HG03039 (cell line): ENCODE results near the gene IFT43.

Experiments
- ATAC-seq: cut with Tn5 transposase; IDR thresholded peaks from one replicate; pipeline ENCODE4 v1.9.1; 2021; ENCODE audit warnings: mild to moderate bottlenecking, moderate library complexity; ENCODE audit not compliant: unreplicated experiment

The IFT43 gene

DNA sequence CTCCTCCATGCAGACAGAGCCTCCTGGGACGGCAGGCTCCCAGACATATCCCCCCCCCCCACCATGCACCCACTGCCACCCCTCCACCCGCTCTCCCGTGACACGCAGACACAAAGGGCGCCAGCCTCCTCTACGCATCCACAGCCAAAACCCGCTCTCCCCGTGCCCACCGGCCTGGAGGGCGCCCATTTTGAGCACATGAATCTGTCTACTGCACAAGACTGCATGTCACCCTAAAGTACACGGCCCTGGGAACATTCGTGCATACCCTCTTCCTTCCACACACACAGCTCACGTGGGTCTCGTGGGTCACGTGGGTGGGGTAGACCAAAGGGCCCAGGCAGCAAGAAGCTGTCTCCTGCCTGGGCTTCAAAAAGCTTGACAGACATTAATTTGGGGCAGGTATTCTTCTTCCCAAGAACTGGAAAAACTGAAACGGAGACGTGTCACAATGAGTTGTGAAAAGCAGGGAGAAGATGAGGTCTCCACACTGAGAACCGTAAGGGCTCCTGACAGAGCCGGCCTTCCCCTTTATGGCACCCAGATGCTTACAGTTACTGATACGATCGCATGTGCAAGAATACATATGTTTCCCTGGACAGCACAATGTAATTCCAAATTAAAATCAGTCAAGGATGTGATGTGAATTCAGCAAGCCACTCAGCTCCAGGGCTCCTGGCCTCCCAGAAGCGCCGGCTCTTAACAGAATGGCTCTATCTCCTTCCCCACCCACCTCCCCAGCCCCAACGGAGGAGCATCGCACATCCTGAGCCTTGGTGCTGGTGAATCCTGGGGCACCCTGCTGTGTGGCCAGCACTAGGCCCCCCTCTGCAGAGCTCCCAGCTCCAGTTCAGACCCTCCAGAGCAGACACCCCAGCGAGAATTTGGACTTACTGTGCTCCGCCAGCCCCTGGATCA, 5.7 kb upstream of the IFT43 start:
- no peak for ATAC-seq

DNA sequence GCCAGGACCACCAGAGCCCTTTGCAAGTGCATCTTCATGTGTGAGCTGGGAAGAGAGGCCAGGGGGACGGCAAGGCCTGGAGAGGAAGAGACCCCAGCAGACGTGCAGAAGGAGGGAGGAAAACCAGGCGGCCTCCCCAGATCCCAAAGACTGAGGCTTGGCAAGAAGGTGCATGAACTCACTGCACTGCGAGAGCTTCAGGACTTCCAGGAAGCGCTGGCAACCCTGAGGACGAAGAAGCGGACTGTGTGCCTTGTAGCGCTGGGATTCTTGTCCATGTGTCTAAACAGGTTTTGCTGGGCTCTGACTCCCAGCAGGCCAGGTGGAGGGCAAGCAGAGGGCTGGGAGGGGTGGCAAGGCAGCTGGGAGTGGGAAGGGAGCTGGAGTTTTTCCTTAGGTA, 4.7 kb upstream of the IFT43 start:
- no peak for ATAC-seq

DNA sequence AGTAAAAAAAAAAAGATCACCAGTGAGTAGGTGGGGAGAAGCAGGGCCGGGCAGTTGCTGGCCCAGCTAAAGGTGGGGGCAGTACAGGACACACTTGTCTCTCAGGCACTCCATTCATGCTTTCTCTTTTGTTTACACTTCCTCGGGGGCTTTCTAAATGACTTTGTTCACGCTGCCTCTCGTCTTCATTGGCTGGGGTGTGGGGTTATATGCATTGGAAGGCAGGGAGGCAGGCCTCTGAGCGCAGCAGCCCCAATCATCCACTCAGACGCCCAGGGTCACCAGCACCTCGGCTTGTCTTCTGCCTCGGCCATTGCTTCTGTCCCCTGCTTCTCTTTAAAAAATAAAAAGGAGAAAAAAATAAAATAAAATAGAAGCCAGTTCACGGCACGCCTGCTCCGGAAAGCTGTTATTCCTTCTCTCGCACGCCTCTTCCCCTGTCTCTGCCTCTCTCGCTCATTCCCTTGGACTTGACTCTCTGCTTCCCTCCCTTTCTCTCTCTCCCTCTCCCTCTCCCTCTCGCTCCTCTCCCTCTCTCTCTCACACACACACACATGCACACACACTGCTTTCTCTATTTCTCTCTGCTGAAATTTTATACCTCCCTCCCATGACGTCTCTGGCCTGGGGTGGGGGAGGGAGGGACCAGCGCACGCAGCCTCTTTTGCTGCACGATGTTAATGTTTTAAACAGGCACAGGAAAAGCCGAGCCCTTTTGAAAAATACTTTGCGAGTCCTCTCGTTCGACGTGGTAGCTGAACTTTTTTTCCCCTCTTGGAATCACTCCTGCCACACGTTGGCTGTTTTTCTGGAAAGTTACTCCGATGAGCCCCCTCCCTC, 3.9 kb upstream of the IFT43 start, which contains the start of gene TGFB3:
Gene TGFB3, minus strand, starts transcription at position 570 of the 840 bp plus-strand sequence. CDS start 1,102 bp downstream, outside the sequence.
- ATAC-seq, result peak; percentile 41

DNA sequence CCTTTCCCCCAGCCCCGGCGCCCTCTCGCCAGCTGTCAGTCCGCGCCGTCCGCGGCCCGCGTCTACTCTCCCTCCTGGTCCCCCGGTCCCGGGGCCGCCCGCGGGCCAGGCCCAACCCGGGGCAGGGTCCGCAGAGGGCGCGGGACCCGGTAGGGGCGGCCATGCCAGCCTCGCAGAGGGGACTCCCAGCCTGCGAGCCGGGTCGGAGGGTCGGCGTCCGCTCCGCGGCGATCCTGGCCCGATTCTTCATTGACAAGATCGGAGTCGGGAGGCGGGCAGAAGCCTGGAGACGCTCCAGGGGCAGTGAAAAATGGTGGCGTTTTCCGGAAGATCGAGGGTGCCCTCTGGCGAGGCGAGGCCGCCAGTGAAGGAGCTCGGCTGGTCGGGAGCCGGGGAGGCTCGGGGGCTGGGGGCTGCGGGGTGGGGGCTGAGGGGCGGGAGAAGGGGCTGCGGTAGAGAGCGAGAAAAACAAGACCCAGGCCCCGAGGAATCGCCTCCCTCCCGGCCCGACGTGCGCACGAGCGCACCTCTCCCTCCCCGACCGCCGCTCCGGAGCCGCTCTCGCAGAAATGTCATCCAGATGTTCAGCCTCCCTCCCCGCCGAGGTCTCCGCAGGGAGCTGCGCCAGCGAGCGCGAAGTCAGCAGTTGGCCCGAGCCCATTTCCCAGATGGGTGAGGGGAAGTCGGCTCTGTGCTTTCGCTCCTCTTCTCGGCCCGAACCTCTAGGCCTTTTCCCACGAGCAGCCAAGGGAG, 3.1 kb upstream of the IFT43 start:
- ATAC-seq, result peak; percentile 39

DNA sequence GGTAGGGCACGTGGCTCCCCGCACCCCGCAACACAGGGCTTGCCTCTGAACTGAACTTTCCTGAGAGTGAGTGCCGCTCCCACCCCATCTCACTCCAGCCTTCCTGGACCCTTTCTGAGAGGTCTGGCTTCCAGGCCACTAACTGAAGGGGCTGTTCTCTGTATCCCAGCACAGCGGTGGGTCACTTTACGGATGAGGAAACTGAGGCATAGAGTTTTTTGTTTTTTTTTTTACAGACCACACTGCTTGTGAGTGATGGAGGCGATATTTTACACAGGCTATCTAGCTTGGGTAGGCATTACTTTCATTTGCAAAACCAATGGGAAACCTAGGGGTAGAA, 2.6 kb upstream of the IFT43 start:
- ATAC-seq, result no peak

DNA sequence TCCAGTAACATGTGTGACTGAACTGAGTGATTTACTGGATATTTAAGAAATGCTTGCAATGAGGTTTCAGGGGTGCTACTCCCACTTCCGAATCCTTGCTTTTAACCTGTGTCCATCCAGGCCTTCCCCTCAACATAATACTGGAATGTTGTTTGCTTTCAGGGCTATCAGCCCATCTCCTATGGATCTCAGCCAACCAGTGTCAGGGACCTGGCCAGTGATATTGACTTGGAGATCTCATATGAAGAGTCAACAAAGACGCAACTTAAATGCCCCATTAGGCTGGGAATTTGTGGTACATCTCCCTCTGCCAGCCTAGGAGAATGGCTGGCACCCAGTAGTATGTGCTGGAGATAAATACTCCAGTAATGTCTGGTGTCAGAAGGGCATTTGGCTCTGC, 889 bp upstream of the IFT43 start:
- ATAC-seq, result no peak

DNA sequence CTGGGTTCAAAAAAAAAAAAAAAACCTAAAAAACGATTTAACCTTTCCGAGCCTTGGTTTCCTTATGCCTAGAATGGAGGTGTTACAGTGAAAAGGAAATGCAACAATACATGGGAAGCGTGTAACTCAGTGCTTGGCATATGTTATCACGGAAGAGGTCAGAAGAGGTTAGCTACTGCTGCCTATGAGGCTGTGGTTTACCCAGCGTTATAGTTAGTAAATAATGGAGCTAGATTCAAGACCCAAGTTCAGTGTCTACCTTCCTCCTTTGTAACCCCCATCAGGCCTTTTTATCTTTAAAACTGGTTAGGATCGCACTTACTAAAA, 839 bp downstream of the IFT43 start:
- ATAC-seq, result no peak

DNA sequence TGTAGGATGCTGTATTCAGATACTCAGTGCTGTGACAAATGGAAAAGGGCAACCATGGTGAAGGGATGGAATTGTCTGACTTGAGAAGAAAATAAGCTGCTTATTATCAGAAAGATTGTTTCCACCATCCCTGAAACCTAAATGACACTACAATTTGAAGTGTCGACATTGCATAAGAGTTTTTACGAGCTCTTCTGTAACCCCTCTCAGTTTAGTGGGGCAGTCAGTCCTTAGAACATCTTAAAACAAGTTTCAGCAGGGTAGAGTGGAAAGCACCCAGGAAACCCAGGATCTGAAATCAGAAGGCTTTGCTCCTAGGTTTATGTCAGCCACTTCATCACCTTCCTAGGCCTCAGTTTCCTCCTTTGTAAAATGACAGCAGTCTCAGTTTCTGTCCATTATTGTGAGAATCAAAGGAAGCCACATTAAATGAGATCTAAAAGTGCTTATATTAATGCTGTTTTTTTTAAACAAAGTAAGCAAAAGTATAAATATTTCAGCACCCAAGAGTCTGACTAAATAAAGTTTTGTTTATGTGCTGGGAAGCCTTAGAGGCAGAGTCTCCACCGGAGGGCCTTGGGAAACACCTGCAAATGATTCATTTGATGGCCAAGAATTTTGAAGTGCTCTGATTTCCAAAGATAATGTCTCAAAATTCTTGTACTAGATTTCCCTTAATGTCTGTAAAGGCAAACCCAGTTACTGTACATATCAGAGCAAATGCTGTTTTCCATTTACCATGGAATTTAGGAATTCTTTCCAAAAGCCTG, 1.8 kb downstream of the IFT43 start:
- no peak for ATAC-seq

DNA sequence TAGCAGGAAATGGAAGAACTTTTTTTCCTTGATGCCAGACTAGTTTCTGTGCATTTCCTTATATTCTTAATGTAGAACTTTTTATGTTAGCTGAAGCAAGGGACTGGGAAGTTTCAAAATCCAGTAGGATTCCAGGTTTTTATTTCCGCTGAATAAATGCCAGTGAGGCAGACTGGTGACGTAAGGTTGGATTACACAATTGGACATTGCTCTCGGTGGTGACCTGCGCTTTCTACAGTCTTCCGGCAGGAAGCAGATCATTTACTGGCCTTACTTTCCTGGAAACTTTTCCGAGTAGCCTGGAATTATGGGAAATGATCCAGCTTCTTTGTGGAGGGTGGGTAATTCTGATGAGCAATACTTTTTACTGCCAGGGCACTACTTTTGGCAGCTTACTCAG, 3.6 kb downstream of the IFT43 start:
- ATAC-seq, result no peak

DNA sequence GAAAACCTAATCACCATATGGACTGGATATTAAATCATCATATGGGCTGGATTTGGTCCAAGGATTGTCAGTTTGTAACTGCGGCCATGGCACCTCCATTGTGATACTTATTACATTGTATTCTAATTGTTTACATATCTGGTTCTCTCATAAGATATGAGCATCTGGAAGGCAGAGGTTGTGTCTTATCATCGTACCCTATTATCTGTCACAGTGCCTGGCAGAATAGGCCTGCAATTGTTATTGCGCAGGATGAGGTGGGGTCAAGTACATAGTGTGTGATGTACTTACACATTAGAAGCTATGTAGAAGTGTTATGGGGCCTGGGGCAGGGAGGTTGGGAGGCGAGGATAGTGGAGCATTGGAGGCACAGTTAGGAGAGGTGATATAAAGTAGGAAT, 4.7 kb downstream of the IFT43 start:
- no peak for ATAC-seq

DNA sequence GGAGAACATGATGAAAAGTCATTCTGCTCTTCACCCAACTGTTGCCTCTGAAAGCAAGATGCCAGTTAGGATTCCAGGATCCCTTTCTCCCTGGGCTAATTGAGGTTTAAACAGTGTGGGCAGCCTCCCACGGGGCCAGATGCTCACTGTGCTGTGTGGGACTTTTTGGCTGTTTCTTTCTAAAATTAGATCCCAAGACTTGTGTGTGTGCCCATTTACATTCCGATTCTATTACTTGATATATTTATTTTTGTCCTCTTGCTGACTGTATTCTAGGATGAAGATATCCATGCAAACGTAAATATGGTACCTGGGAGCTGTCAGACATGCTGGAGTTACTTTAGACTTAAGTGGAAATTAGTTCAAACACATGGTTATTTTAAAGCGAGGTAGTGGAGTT, 6.2 kb downstream of the IFT43 start:
- ATAC-seq, result no peak

DNA sequence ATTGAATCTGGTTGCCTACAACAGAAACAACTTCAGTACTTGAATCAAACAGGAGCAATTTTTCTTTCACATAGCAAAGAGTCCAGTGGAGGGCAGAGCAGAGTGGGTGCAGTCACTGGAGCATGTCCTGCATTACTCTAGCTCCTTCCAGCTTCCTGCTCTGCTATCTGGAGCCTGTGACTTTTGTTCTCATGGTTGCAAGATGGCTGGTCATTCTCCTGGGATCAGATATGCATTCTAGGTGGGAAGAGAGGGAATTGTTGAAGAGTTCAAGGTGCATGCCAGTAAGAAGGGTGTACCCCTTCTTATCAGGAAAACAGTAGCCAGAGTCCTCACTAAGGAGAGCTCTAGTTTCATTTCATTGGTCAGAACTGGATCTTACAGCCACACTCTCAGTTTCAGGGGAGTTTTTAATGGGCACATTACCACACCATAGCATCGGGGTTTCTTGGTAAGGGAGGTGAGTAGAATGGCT, 8.0 kb downstream of the IFT43 start:
- ATAC-seq, result peak; percentile 68

DNA sequence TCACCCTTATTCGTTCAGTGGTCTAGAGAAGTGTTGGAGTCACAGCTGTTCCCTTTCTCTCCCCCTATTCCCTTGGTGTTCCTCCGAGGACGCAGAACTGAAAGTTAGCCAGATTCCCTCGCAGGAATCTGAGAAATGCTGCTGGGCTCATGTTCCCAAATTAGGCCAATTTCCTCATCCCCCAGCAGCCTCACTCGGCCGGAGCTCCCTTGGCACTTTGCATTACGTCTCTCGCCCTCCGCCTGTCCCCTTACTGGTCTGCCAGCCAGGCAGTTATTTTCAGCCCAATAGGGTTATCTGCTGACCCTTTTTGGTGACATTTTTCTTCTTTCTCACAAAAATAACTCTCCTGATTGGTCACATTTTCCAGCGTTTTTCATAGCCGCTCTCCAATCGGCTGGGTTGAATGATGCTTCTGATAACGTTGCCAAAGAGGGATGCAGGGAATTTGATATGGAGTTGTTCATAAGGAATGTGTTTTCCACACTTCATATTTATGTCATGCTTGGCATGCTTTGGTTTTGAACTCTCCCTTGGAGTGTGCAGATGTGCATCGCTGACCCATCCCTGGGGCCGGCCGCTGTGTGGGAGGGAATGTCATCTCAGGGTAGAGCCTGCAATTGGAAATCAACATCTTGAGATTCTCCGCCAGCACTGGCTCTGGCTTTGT, 9.9 kb downstream of the IFT43 start:
- ATAC-seq, result no peak

DNA sequence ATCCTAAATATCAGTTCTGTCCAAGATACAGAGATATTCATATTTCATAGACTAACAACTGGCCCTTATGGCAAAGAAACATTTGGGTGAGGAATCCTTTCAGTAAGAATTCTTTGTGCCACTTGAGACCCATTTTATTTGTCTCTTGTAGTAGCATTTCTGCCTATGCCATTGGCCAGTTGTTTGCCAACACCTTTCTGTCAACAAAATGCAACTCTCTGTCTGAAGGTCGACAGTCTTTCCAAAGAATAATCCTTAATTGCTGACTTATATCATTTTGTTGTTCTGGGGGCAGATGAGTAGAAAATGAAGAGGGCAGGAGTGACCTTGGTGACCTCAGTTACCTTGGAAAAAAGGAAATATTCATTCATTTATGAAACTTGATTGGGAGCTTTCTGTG, 10.9 kb downstream of the IFT43 start:
- ATAC-seq, result no peak

DNA sequence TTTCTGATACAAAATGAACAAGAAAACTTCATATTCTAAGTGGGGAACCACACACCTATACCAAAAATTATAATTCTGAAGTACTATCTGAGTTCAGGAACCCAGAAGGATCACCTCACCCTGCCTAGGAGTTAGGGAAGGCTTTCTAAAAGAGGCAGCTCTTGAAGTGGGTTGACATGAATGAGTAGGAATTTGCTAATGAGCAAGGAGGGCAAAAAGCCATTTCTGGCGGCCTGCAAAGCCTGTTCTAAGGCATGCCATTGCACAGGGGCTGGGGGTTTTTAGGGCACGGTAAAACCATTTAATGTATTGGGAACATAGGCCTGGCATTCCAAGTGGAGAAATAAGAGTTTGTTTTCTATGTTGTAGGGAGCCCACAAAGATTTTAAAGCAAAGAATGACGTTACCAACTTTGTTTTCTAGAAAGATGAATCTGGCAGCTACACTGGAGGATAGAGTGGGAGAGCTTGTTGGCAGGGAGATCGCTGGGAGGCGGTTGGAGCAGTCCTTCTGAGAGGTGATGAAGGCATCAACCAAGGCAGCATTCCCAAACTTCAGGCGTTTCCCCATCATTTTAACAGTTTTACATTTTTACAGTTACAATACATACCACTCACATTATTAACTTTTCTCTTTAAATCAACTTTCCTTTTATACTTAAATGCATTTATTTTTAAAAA, 14.1 kb downstream of the IFT43 start:
- ATAC-seq, result no peak

DNA sequence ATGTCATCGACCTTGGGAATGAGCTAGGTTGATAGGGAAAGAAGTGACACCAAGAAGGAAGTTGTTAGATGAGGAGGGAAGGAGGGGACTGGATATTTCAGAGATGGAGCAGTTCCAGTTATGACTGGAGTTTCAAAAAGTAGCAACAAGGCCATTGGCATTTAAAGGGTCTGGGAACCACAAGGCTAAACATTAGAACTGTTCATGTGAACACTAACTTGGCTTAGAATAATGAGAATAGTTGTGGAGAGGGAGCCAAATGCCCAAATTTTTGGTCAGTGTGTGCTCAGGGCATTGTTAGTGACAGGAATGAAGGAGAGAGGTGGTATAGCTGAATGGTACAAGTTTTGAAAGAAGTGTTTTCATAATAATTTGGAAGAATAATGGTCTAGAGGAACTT, 16.8 kb downstream of the IFT43 start:
- no peak for ATAC-seq

DNA sequence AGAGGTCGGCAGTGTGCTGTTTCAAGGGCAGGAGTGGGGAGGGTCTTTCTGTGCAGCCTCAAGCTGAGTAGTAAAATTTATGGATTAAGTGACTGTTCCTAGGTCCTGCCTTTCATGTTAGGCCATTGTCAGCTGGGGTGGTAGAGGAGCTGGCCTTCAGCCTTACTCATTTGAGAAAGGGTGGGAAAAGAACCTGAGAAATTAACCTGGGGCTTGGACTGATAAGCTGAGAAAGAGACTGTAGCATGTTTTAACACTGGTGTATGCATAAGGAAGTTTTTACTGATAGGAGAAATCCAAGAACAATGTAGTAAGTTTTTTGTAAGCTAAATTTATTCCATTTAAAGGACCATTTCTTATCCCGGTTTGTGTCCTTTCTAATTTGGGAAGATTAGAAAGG, 20.7 kb downstream of the IFT43 start:
- no peak for ATAC-seq

DNA sequence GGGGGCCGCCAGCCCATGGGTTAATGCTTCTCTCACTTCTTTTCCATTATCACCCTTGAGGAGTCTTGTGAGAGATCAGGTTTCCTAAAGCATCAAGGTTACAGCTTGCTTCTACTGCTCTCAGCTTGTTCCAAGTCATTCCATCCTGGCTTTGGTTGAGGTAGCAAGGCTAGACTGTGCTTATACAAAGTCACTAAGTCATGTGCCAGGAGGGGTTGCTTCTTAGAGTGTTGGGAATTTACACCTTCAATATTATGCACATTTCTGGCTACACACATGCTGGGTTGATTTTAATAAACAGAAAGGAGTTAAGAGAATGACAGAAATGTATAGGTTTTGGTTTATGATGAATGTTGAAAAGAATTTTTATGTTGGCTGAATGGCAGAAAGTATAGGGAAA, 21.8 kb downstream of the IFT43 start:
- ATAC-seq, result no peak

DNA sequence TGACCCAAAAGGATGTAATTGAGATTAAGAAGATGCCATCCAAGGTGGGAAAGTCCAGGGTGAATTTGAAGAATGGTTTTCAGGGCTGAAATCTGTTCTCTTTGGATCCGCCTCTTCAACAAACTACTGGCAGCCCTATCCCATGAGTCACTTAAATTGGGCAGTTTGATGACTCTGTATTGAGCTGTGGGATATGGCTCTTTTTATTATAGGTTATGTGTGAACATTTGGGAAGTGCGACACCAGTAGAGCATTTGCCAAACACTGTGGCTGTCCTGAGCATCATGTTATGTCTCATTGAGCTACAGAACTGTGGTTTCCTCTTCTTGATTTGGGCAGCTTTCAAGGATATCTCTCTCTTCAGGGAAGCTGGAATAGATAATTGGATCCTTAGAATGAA, 22.3 kb downstream of the IFT43 start:
- ATAC-seq, result no peak
